ENCODE measurements around the gene GPR107.

DNA sequence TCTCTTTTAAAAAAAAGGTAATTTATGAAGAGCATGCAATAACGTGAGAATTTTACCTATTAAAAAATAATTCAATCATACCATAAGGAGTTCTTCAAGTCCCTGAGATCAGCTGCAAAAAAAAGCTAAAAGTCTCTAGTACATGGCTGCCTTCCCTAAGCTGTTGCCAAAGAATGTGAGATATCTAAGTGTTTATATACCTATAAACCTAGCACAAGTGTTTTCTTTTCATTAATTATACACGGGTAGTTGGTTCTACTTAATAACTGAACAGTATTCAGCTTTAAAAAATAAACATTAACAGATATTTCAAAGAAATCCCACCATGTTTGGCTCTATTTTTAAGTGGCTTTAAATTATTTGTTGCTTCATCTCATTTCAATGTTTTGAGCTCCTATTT is 36.6 kb upstream of the GPR107 start:
- TF ChIP-seq POLR2A (IDR thresholded peaks at IDR 0.05): no peak
- TF ChIP-seq, protein P1, sequence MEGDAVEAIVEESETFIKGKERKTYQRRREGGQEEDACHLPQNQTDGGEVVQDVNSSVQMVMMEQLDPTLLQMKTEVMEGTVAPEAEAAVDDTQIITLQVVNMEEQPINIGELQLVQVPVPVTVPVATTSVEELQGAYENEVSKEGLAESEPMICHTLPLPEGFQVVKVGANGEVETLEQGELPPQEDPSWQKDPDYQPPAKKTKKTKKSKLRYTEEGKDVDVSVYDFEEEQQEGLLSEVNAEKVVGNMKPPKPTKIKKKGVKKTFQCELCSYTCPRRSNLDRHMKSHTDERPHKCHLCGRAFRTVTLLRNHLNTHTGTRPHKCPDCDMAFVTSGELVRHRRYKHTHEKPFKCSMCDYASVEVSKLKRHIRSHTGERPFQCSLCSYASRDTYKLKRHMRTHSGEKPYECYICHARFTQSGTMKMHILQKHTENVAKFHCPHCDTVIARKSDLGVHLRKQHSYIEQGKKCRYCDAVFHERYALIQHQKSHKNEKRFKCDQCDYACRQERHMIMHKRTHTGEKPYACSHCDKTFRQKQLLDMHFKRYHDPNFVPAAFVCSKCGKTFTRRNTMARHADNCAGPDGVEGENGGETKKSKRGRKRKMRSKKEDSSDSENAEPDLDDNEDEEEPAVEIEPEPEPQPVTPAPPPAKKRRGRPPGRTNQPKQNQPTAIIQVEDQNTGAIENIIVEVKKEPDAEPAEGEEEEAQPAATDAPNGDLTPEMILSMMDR (IDR thresholded peaks at IDR 0.05): no peak

Data from right lobe of liver (tissue), 4 donors.